HG02970 (cell line): ENCODE measurements around the gene RPL39.
A peak's percentile ranks its signal among the peaks of the same experiment; 100 is the strongest.
"Not testable (repeated sequence)": the region's sequence is repeated elsewhere in the genome, so short reads cannot be mapped to it uniquely, and the experiment has no call there.

ENCODE experiments used
- ATAC-seq: cut with Tn5 transposase; IDR thresholded peaks from one replicate; pipeline ENCODE4 v1.9.1; 2021; ENCODE audit warnings: mild to moderate bottlenecking, moderate library complexity, moderate number of reproducible peaks; ENCODE audit not compliant: unreplicated experiment, low FRiP score

Gene RPL39

GRCh38 chrX:119763836-119764387, 27.5 kb downstream of the RPL39 start:
- no peak for ATAC-seq

- no peak for ATAC-seq
Measured at GRCh38 chrX:119763181-119763580, 28.2 kb downstream of the RPL39 start.

GRCh38 chrX:119762718-119763117, 28.7 kb downstream of the RPL39 start:
- ATAC-seq, result no peak

GRCh38 chrX:119760026-119760877, 31.2 kb downstream of the RPL39 start:
- ATAC-seq, result no peak

- ATAC-seq, result no peak
Measured at GRCh38 chrX:119759248-119759766, 32.1 kb downstream of the RPL39 start.

- no peak for ATAC-seq
Measured at GRCh38 chrX:119758731-119759247, 32.6 kb downstream of the RPL39 start.

- no peak for ATAC-seq
Measured at GRCh38 chrX:119757979-119758730, 33.3 kb downstream of the RPL39 start, which contains the start of gene SOWAHD. SOWAHD (plus strand) TSS chrX:119758588; CDS start chrX:119758668, 80 bp downstream.

GRCh38 chrX:119757646-119757978, 33.8 kb downstream of the RPL39 start:
- ATAC-seq, result no peak

GRCh38 chrX:119756926-119757635, 34.3 kb downstream of the RPL39 start:
- ATAC-seq, result no peak

- peak; percentile 53 for ATAC-seq
Measured at GRCh38 chrX:119755981-119756533, 35.4 kb downstream of the RPL39 start.

- no peak for ATAC-seq
Measured at GRCh38 chrX:119753639-119754257, 37.7 kb downstream of the RPL39 start.

GRCh38 chrX:119753001-119753400, 38.4 kb downstream of the RPL39 start:
- ATAC-seq, result no peak

- ATAC-seq, result not testable (repeated sequence)
Measured at GRCh38 chrX:119750751-119751150, 40.7 kb downstream of the RPL39 start.

GRCh38 chrX:119750131-119750530, 41.3 kb downstream of the RPL39 start:
- ATAC-seq, result not testable (repeated sequence)

GRCh38 chrX:119745283-119745848, 46.1 kb downstream of the RPL39 start:
- no peak for ATAC-seq

GRCh38 chrX:119738742-119739141, 52.7 kb downstream of the RPL39 start:
- ATAC-seq, result no peak
